Fibroblast of skin of right biceps (primary cell): ENCODE measurements around the gene CRAT.
A peak's percentile ranks its signal among the peaks of the same experiment; 100 is the strongest.

Experiments
- DNase-seq: peaks from one replicate; pipeline ENCODE4 v3.0.0-alpha.2; 2013

Gene CRAT

GRCh38 chr9:129108805-129109536 lies 1.6 kb downstream of the CRAT start:
- no peak for DNase-seq

GRCh38 chr9:129108083-129108804 lies 2.3 kb downstream of the CRAT start:
- no peak for DNase-seq

- DNase-seq, result no peak
Observed at GRCh38 chr9:129107651-129108050, 2.9 kb downstream of the CRAT start.

- DNase-seq, result no peak
Observed at GRCh38 chr9:129105857-129106694, 4.5 kb downstream of the CRAT start.

- DNase-seq, result no peak
Observed at GRCh38 chr9:129104051-129104450, 6.5 kb downstream of the CRAT start.

- no peak for DNase-seq
Observed at GRCh38 chr9:129103595-129103965, 7.0 kb downstream of the CRAT start.

GRCh38 chr9:129102791-129103594 lies 7.6 kb downstream of the CRAT start:
- peak; percentile 53 for DNase-seq

GRCh38 chr9:129102095-129102525 lies 8.5 kb downstream of the CRAT start:
- DNase-seq, result no peak

GRCh38 chr9:129101279-129101678 lies 9.3 kb downstream of the CRAT start:
- no peak for DNase-seq

- DNase-seq, result no peak
Observed at GRCh38 chr9:129100383-129101169, 10.0 kb downstream of the CRAT start.

GRCh38 chr9:129098328-129098727 lies 12.3 kb downstream of the CRAT start:
- DNase-seq, result no peak

- DNase-seq, result no peak
Observed at GRCh38 chr9:129097671-129098306, 12.8 kb downstream of the CRAT start.

GRCh38 chr9:129095908-129096307 lies 14.7 kb downstream of the CRAT start:
- DNase-seq, result no peak

- no peak for DNase-seq
Observed at GRCh38 chr9:129095170-129095667, 15.4 kb downstream of the CRAT start.

- DNase-seq, result no peak
Observed at GRCh38 chr9:129094387-129095169, 16.0 kb downstream of the CRAT start.

- no peak for DNase-seq
Observed at GRCh38 chr9:129093602-129094386, 16.8 kb downstream of the CRAT start.

GRCh38 chr9:129089246-129089645 lies 21.3 kb downstream of the CRAT start:
- DNase-seq, result no peak

- DNase-seq, result no peak
Observed at GRCh38 chr9:129084087-129084486, 26.5 kb downstream of the CRAT start.

GRCh38 chr9:129081388-129081904 lies 29.1 kb downstream of the CRAT start:
- no peak for DNase-seq
